ENCODE measurements around the gene TEX55. TPM values are rescaled to one million over a fixed set of nuclear protein-coding genes. Genes with fewer than 3 reads are reported as not detected.

Gene TEX55
- total and polyA plus RNA-seq, 9 of the 15 experiments (the other 6 are each of a cell fraction or from before 2014, with no cell fraction given): not detected

- CTCF ChIA-PET (ENCODE audit: low intra/inter-chr PET ratio): no interaction called here
- BruUV-seq (replicated peaks): no TSS peak
- POLR2A ChIA-PET: no interaction called here
Observed at GRCh38 chr3:119195911-119196310, 49.9 kb downstream of the TEX55 start.

More at GRCh38 chr3:119195911-119196310, 49.9 kb downstream of the TEX55 start:
- 10% methylated on average over 1 of the region's 1 CpG for WGBS (ENCODE audit: insufficient coverage, low coverage, missing lambda C conversion rate)
- in situ Hi-C loops (cut with MboI): no loop called here
- Histone ChIP-seq H3K4me3 (no peak overlapping the region), H3K27ac (ENCODE audit: extremely low read depth, low read depth, low read length) (no peak overlapping the region), H3K36me3 (ENCODE audit: control insufficient read depth, insufficient read depth, low read length) (no peaks in the 10 kb centered on the region), H3K9me1 (ENCODE audit: control insufficient read depth, insufficient read depth, low read length) (no peaks in the 10 kb centered on the region), H3K79me2 (ENCODE audit: control insufficient read depth, insufficient read depth, low read length) (no peaks in the 10 kb centered on the region), H4K20me1 (replicated peaks; ENCODE audit: control insufficient read depth, insufficient read depth, low read length) (no peaks in the 10 kb centered on the region), H3K9me3 (replicated peaks; ENCODE audit: control insufficient read depth, insufficient read depth, low read depth, low read length) (no peaks in the 10 kb centered on the region), H3K4me1 (replicated peaks in 1 of 2; ENCODE audit: control insufficient read depth in 2 of 2, insufficient read depth in 2 of 2, low read length in 2 of 2) (no peaks in the 10 kb centered on the region), H3K4me2 (ENCODE audit: insufficient read depth, low read length) (no peak overlapping the region), H3K9ac (ENCODE audit: insufficient read depth in 1 of 2, low read depth in 2 of 2, low read length in 2 of 2) (no peak overlapping the region), H3K27me3 (ENCODE audit: control insufficient read depth in 2 of 2, insufficient read depth in 2 of 2, low read length in 2 of 2) (no peaks in the 10 kb centered on the region; a peak in 1 of 5 replicates), H2AFZ (ENCODE audit: low read depth, low read length) (no peak overlapping the region)
- intact Hi-C loops (cut with micrococcal nuclease): no loop called here
- ATAC-seq (no peak), DNase-seq (ENCODE audit: extremely low read depth in 1 of 4, low spot score in 3 of 4) (no peak), FAIRE-seq (no peak)
- TF ChIP-seq E2F8 (IDR thresholded peaks at IDR 0.05; ENCODE audit: low read depth, partially characterized antibody) (no peak), ZEB2 (IDR thresholded peaks at IDR 0.05) (no peak), ZBTB43 (CRISPR knock-in tag; IDR thresholded peaks at IDR 0.05) (no peak), TRIM24 (IDR thresholded peaks at IDR 0.05) (no peak), PHF8 (IDR thresholded peaks at IDR 0.05; ENCODE audit: borderline replicate concordance, low read length) (no peak), PCBP2 (IDR thresholded peaks at IDR 0.05; ENCODE audit: low read depth, low read length, poor library complexity, severe bottlenecking) (no peak), ARID4B (CRISPR knock-in tag; IDR thresholded peaks at IDR 0.05) (no peak), ZNF277 (CRISPR knock-in tag; IDR thresholded peaks at IDR 0.05; ENCODE audit: borderline replicate concordance) (no peak), SOX6 (IDR thresholded peaks at IDR 0.05) (no peak), ZC3H11A (IDR thresholded peaks at IDR 0.05; ENCODE audit: low read depth, low read length) (no peak), ZSCAN32 (CRISPR knock-in tag; IDR thresholded peaks at IDR 0.05) (no peak), ARID3B (CRISPR knock-in tag; IDR thresholded peaks at IDR 0.05; ENCODE audit: borderline replicate concordance) (no peak)
